Measurements from ENCODE around the gene KIAA0825.
"Not testable (repeated sequence)": the region's sequence is repeated elsewhere in the genome, so short reads cannot be mapped to it uniquely, and the experiment has no call there.

Gene KIAA0825

DNA sequence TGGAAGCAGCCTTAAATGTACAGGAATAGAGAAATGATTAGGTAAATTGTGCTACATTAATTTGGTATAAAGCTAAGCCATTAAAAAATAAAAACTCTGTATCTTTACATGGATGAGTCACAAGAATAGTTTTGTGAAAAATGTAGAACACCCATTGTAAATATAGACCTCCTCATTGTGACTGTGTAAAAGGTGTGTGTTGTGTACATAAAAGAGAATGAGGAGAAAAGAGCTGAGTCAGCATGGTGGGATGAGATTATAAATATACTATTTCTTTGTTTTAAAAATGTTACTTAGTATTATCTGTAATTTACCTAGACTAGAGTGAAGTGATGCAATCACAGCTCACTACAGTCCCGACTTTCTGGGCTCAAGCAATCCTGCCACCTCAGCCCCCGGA is 250.5 kb downstream of the KIAA0825 start:
- no peak for DNase-seq

DNA sequence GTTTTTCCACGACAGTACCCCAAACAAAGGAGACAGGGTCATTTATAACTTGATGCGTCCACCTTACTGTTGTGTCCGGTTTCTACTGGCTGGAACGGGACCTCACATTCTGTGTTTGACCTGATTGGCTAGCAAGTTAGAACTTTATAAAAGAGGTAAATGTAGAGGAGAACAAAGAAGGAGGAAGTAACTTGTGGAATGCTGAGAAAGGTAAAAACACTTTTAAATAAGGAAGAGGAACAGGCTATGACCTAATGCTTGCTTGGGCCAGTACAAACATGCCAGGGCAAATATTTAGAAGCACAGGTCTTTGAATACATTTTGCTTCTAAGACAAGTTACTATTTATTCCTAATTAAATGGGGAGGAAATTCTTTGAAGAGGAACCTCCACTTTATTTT is 251.6 kb downstream of the KIAA0825 start:
- DNase-seq, result no peak

DNA sequence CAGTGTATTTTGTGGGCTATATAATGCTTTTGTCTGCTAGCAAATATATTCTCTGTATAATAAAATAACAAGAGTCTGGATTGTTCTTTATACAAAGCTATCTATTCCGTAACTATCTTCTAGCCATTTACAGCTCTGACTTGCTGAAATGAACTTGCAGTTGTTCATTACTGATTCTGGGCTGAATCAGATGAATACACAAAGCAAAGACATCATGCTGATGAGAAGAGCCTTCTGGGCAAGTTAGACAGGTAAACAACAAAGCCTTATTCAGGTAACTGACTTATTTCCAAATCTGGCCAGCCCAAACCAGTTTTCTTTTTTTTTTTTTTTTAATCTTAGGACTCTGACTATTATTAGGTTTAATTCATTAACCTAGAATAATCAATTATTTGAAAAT is 255.5 kb downstream of the KIAA0825 start:
- no peak for DNase-seq

DNA sequence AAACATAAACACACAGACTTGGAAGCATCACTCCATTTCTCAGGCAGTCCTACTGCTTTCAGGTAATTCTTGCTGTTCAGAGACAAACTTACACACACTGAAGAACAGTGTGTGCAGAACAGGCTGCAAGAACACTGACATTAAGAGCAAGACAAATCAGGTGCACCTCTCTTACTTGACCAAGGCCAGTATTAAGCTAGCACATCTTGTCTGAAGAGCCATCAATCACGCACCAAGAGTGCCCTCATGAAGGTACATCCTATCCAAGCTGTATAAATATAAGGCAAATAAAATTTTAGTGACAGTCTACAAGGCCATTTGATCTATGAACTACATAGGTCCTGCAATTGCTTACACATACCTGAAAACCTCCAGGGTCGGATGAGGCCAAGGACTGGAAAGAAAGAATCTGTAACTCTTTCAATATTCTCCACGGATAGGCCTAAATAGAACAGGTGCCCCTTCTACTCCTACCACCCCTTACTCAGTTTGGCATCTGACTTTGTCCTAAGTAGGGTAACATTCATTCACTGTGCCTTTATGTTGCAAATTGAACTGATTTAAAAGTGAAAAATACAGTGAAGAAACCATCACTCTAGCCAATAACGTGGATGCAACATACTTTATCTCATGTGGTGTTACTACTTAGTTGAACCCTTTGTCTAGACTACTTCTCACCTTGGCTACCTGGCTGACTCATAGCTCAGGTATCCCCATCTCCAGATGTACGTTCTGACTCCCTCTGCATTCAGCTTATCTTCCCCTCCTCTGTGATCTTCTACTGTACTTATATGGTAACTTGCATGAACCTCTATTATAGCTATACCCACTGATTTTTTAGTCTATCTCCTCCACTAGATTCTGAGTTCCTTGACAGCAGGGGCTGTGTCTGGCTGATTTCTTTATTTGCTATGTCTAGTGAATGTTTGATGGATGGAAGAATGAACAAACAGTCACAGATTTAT is 256.3 kb downstream of the KIAA0825 start:
- DNase-seq, result no peak

DNA sequence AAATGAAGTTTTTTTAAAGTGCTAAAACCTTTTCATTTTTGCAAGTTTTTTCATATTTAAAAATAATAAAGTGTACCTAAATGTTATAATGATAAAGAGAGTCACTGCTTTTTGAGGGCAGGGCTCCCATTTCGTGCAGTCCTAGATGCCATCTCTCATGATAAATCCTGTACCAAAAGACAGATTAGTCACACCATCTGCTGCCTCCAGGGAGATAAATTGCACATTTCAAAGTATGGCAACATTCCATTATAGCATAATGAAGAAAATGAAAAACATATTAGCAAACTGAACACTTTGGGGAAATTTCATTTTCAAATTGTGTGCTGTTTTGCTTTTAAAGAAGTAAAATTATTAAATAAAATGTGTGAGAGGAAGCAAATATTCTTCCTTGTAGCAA is 257.2 kb downstream of the KIAA0825 start:
- DNase-seq, result no peak

DNA sequence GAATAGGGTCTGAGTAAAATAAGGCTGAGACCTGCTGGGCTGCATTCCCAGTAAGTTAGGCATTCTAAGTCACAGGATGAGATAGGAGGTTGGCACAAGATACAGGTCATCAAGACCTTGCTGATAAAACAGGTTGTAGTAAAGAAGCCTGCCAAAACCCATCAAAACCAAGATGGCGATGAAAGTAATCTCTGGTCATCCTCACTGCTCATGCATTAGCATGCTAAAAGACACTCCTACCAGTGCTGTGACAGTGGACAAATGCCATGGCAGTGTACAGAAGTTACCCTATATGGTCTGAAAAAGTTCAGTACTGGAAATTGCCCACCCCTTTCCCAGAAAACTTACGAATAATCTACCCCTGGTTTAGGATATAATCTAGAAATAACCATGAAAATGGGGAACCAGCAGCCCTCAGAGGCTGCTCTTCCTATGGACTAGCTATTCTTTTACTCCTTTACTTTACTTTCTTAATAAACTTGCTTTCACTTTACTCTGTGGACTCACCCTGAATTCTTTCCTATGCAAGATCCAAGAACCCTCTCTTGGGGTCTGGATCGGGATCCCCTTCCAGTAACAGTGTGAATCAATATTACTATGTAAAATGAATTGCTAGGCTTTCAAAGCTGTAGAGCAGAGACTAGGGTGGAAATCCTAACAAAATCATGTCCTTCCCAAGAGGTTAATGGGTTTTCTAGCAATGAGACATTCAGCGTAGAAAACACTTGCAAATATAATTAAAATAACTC is 257.8 kb downstream of the KIAA0825 start:
- no peak for DNase-seq

DNA sequence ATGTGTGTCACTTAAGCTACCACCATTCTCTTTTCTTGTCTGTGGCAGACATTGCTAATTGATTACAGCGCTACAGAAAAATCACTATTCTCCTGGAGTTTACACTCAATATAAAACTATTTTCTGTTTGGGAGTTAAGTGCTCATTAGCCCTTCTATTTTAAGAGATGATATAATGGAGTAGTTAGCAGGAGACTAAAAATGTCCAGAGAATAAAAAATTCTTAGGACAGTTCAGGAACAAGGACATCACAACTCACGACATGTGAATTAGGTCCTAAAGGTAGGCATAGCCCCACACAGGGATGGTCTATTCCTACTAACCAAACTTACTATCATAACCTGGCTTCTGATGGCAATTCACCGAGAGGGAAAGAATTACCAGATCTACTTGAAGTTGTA is 258.5 kb downstream of the KIAA0825 start:
- DNase-seq, result no peak

DNA sequence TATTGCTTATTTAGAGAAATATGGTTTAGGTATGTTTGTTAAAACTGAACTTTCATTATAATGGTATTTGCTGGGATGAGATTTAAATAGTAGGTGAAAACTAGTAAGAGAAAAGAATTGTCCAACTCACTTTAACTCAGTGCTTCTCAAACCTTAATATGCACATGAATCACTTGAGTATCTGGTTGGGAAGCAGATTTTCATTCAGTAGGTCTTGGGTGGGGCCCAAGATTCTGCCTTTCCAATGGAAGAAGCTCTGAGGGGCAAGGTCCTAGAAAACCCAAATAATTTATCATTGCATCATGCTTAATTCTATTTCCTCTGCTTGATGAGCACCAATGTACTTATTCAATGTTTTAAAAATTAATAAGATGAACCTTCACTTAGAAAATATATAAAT is 262.6 kb downstream of the KIAA0825 start:
- no peak for DNase-seq

DNA sequence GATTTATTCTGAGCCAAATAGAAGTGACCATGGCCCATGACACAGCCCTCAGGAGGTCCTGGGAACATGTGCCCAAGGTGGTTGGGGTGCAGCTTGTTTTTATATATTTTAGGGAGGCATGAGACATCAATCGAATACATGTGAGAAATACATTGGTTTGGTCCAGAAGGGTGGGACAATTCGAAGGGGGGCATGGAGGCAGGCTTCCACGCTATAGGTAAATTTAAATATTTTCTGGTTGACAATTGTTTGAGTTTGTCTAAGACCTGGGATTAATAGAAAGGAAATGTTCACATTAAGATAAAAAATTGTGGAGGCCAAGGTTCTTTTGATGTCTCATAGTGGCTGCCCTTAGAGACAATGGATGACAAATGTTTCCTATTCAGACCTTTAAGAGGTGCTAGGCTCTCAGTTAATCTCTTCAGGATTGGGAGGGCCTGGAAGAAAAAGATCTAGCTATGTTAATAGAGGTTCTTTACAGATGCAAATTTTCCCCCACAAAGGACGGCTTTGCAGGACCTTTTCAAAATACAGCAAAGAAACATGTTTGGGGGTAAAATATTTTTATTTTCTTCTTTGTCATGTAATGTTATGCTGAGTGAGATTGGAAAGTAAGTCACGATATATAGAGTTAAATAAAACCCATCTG is 263.4 kb downstream of the KIAA0825 start:
- DNase-seq, result not testable (repeated sequence)

DNA sequence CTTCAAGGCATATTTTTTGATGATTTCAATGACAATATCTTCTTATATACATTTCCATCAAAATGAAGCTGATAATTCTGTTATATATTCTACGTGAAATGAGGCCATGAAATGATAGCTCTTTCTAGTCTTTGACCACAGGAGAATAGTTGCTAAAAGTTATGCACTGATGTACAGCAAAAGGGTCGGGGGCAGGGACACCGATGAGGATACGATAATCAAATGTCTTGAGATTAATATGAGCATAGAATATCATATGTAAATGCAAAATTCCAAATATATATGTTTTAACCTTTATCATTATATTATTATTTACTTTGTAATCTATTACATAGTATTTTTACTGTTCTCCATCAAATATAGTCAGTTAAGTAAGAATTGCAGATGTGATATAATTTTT is 264.8 kb downstream of the KIAA0825 start:
- DNase-seq, result no peak

DNA sequence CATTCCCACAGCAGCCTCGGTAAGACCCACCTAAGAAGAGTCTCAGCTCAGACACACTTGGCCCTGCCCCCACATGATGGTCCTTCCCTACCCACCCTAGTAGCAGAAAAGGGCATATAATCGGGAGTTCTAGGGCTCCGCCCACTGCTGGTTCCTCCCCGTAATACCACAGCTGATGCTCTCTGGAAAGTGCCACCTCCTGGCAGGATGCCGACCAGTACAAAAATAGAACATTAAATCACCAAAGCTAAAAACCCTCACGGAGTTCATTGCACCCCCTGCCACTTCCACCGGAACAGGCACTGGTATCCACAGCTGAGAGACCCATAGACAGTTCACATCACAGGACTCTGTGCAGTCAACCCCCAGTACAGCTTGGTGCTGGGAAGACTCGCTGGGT is 271.3 kb downstream of the KIAA0825 start:
- no peak for DNase-seq

DNA sequence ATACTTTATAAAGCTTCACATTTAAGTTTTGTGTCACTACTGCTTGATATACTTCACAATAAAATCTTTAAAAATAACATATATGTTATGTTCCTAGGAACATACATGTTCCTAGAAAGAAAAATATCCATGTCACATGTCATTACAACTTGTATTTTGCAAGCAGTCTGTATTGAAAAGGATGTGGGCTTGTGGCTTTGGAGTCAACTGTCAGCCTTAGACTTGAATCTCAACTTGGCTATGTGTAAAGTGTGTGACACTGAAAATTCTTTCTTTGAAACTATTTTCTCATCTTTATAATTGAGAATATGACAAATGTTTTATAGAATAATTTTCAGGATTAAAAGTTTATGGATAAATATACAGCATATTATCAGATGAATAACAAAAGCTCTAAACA is 273.1 kb downstream of the KIAA0825 start:
- no peak for DNase-seq

DNA sequence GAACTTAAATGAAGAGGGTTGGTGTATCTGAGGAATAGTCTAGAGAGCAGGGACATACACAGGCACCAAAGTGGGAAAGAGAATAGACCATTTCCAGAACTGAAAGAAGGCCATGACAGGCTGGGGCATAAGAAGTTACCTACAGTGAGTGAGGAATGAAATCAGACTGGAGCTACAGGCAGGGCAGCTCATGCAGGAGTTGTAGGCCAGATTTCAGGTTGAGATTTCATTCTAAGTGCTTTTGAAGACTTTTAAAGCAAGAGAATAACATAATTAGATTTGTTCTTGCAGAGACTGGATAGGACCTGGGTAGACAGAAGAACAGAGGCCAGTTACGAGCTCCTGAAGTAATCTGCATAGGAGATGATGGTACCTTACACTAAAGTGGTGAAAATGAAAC is 280.8 kb downstream of the KIAA0825 start:
- no peak for DNase-seq

DNA sequence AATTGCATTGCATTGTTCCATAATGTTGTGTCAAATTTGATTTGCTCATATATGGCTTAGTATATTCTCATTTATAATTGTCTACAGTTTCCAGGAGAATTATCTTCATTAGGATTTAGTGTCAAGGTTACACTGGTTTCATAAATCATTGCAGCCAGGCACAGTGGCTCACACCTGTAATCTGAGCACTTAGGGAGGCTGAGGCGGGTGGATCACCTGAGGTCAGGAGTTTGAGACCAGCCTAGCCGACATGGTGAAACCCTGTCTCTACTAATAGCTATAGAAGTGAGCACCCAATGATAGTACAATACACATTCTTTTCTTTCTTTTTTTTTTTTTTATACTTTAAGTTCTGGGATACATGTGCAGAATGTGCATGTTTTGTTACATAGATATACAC is 282.5 kb downstream of the KIAA0825 start:
- DNase-seq, result no peak

DNA sequence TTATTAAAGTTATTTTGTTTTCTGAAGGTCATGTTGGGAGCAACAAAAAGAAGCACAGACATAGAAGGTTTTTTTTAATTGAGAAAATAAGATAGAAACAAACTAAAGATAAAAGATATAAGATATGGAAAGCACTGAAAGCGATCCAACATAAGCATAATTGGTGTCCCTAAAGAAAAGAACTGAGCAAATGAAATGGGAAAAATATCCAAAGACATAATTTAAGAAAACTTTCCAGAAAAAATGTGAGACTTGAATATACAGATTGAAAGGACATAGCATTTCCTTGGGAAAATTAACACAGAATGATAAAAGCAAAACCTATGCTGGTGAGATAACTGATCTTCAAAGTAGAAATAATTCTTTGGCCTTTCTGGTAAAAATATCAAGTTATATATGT is 289.3 kb downstream of the KIAA0825 start:
- no peak for DNase-seq

DNA sequence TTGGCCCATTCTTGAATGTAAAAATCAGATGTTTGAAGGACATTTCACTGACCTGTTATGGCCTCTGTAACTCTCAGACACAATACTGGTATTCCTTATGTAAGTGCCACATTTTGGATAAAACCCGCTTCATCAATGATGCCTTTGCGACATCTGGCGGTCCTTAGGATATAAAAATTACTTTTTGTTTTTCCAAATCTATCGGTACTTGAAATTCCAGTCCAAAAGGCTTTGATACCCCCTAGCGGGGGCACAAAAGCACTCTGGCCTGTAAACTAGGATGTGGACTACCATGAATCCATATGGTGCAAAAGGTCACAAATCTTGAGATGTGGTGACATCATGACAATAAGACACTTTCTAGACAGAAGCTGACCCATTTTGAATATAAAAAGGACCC is 291.8 kb downstream of the KIAA0825 start:
- DNase-seq, result no peak

DNA sequence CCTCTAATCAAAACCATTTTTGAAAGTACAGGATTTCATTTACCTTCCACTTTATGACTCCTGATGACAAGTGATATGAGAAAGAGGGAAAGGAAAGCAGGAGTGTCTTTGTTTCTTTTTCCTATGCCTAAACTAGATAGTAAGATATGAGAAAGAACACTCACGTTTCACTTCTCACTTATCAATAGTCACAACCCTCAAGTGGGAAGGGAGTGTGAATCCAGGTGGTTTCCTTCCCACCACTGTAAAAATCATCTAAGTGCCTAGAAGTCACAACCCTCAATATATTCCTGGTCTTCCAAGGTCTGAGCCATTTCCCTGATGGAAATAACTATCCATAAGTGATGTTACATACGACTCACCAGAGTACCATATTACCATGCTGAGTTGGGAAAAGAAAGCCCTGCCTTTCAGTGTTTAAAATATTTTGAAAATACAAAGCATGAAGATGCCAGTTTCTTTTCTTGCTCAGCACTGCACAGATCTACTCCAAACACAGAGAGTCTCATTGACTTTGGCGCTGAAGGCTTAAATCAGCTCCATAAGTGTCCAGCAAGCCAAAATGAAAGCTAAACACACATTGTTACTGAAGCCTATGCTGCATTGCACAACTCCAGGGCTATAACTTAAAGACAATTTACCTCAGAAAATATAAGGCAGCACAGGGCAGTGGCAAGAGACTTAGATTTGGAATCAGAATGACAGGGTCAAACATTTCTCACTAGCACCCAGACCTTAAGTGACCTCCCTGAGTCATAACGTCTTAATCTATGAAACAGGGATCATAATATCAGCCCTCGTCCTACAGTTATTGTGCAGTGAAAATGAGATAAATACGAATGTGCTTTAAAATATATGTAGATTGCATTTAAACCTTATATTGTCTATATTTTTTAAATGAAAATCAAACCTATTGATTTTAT is 301.2 kb downstream of the KIAA0825 start:
- DNase-seq, result no peak

DNA sequence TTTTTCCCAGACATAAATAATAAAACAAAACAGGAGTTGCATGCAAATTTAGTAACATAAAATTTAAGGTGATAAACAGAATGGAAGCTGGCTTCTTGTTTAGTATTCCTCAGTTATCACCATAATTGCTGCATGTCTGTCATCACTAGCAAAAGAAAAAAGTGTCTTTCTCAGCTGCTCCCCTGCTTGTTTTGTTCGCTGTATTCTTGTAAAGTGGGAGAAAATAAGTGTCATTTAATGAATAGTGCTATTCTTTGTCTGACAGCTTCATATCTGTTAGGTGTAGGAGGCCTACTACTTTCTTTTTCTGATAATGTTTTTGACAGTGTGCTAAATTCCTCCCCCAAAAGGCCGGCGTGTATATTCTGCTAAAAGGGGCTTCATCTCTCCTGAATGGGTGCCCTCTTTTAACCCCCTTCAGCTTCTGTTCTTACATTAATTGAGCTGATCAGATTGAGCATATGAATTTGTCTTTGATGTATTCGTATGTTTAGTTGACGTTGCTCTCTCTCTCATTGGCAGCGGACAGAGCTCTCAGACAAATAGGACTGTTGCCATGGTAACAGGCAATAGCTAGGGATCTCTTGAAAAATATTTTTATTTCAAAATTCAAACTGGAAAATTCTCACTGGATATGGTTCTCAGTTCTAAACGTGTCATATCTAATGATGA is 303.8 kb downstream of the KIAA0825 start:
- DNase-seq, result peak; percentile 54

DNA sequence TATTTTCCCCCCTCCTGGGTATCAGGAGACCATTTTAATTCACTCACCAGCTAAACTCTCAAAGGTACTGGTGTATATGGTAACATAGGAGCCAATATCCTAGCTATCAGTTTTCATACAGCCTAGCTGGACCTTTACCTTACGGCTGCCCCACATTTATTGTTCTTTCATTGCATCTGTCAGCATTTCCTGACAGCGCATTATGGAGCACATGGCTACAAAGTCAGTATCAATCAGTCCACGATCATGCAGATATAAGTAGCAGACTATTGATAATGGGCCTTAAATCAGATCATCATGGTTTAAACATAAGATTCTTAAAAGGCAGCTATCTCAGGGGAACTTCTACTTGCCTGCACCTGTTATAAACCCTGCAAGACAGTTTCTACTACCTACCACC is 304.7 kb downstream of the KIAA0825 start:
- DNase-seq, result no peak

DNA sequence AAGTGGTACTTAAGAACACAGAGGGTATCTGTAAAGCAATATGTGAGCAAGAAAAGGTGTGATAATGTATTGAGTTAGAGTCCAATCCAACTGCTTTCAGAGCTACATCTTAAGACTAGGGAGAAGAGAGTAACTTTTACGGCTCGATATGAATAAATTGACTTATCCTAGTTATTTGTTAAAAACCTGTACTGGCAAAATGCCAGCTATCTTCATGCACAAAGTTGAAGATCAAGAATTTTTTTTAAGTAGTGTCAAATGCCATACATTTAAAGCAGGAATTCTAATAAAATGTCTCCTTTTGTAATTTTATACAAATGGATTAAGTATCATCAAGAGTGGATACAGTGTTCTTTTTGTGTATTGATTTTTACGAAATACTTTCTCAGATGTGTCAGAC is 305.2 kb downstream of the KIAA0825 start:
- no peak for DNase-seq

DNA sequence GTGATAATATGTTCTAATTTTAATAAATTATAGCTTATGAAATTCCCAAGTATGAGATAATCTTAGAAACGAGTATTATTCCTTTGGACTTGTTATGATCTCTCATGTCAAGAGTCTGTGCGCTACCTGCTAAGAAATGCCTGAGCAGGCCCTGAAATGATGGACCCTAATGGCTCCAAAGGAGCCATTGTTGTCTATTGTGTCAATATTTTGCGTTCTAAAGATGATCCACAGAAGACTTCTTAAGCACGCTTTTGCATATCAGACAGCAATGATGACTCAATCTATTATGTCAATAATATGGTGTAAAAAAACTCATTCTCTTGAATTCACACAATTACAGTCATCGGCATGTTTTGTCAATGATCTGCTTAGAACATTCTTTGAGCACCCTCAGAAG is 306.1 kb downstream of the KIAA0825 start:
- DNase-seq, result no peak

DNA sequence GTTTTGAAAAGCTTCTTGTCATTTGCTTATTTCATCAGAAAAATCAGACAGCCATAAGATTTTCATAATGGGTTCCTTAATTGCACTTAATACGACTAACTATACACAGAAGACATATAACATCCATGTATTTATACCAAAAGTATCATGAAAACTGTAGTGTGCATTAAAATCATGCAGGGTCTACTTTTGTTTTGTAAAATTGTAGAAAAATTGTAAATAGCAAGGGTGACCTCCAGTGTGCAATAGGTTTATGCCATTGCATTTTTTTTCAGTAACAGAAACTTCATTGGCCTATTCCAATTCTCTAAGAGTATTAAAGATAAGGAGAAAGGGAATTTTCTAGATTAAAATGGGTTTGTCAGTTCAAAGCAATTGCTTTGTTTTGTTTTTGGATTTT is 307.6 kb downstream of the KIAA0825 start:
- no peak for DNase-seq

All from retina (tissue), 1 donor.